ENCODE data around the gene ATXN7. TPM values are rescaled to one million over a fixed set of nuclear protein-coding genes. Genes with fewer than 3 reads are reported as not detected.

ATXN7 gene
- total and polyA plus RNA-seq, 2 of the 13 experiments (the other 11 are each of a cell fraction or from before 2014, with no cell fraction given), result 13.8 to 20.0 TPM

DNA sequence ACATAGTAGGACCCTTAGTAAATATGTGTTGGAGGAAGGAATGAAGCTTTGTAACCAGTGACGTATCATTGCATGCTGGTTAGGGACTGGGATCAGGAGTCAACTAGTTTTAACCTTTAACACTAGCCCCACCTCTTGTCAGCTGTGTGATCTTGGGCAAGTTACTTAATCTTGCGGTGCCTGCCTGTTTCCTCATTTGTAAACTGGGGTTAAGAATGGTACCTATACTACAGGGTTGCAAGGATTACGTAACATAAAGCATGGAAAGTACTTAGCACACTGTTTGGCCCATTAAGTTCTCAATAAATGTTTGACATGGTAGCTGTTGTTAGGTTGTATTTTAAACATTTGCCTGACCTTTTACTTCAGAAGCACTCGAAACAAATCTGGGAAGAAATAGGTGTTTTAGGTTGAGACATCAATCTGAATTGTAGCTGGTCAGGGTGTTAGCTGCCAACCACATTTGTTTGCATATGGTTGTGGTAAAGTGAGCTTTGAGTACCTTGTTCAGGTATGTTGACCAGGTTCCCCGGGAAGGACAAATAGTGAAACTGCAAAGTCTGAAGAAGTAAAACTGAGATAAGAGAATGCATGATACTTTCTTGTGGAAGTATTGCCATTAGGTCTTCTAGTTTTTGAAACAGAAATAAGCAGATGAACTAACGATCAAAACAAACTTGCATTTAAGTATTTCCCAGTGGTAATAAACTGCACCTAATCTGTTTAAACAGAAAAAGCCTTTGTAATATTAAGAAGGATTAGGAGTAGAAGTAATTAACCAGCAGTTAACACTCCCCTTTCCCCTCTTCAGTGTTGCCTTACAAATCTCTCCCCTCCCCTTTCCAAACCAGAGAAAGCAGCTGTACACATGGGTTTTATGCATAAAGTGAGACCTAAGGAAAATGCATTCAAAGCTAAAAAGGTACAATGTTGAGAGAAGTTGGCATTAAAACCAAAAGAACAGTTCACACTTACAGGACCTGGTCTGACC, 74.3 kb downstream of the ATXN7 start (continued):
- TF ChIP-seq CEBPB (IDR thresholded peaks at IDR 0.05; ENCODE audit: borderline replicate concordance, low read depth, low read length) (peak; percentile 80), NFIC (IDR thresholded peaks at IDR 0.05; ENCODE audit: low read length) (no peak), U2AF1 (optimal IDR thresholded peaks at IDR 0.05; ENCODE audit: low read depth, low read length) (no peak), AGO2 (optimal IDR thresholded peaks at IDR 0.05; ENCODE audit: low read depth, low read length) (no peak), ZNF577 (CRISPR knock-in tag; IDR thresholded peaks at IDR 0.05; ENCODE audit: borderline replicate concordance, low read depth) (no peak)
- TF ChIP-seq, protein P1, sequence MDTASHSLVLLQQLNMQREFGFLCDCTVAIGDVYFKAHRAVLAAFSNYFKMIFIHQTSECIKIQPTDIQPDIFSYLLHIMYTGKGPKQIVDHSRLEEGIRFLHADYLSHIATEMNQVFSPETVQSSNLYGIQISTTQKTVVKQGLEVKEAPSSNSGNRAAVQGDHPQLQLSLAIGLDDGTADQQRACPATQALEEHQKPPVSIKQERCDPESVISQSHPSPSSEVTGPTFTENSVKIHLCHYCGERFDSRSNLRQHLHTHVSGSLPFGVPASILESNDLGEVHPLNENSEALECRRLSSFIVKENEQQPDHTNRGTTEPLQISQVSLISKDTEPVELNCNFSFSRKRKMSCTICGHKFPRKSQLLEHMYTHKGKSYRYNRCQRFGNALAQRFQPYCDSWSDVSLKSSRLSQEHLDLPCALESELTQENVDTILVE (CRISPR knock-in tag; IDR thresholded peaks at IDR 0.05), result no peak
- TF ChIP-seq, protein P2, sequence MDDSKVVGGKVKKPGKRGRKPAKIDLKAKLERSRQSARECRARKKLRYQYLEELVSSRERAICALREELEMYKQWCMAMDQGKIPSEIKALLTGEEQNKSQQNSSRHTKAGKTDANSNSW (CRISPR knock-in tag; IDR thresholded peaks at IDR 0.05; ENCODE audit: borderline replicate concordance), result no peak

DNA sequence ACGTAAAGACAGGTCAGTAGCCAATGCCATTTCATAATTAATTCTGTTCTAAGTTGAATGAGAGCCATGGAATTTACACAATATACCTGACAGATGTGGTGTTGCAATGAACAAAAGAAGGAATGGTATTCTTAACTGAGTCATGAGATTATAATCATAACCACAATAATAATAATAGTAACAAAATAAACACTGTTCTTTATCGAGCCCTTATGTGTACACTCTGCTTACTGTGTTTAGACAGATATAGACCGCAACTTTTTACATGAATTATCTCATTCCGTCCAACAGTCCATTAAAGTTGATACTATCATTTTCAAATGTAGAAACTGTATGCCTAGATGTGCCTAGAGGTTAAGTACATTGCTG, 76.7 kb downstream of the ATXN7 start:
- ATAC-seq (no peak), FAIRE-seq (no peak), DNase-seq (ENCODE audit: low spot score) (no peak)
- H3K36me3 ChIP-seq (replicated peaks in 1 of 2; ENCODE audit: control insufficient read depth in 1 of 2, insufficient read depth in 2 of 2, low read length in 2 of 2), result peaks cover 0 to 10% of the 10 kb centered on the region in 2 experiments; a peak in 2 of 5 replicates
- H3K79me2 ChIP-seq (ENCODE audit: insufficient read depth, low read length), result peaks cover 30% of the 10 kb centered on the region
- no peak overlapping the region for H3K4me2 ChIP-seq (ENCODE audit: low read depth, low read length)
- in situ Hi-C loops (cut with HindIII; ENCODE audit: extremely low pct_ligation_motif_present, low pct_unique_long_range_greater_than_20kb), result no loop called here
- 97% methylated on average over 4 of the region's 4 CpGs for WGBS (ENCODE audit: low lambda C conversion rate)
- intact Hi-C loops (cut with micrococcal nuclease; ENCODE audit: unreplicated experiment), result no loop called here
- peaks cover 48% of the 10 kb centered on the region for H3K4me1 ChIP-seq (ENCODE audit: insufficient read depth, low read length)
- ChIA-PET CTCF (ENCODE audit: low intra/inter-chr PET ratio, low total read pairs) (no interaction called here), POLR2A (no interaction called here)
- H3K27ac ChIP-seq (ENCODE audit: extremely low read length, insufficient read depth, low read length), result no peak overlapping the region
- H3K4me3 ChIP-seq (replicated peaks in 1 of 3; ENCODE audit: insufficient read depth in 1 of 3, low read depth in 2 of 3, low read length in 3 of 3), result no peak overlapping the region
- H4K20me1 ChIP-seq (ENCODE audit: insufficient read depth, low read length), result peaks cover 19% of the 10 kb centered on the region
- no peaks in the 10 kb centered on the region for H3K9me3 ChIP-seq (ENCODE audit: low read length)
- no TSS peak for BruUV-seq (replicated peaks)
- no peaks in the 10 kb centered on the region for H3K27me3 ChIP-seq (ENCODE audit: control insufficient read depth in 1 of 2, insufficient read depth in 2 of 2, low read length in 2 of 2)
- H2AFZ ChIP-seq (ENCODE audit: low read length), result no peak overlapping the region
- no peak overlapping the region for H3K9ac ChIP-seq (ENCODE audit: insufficient read depth, low read depth, low read length)
- TF ChIP-seq ZNF547 (CRISPR knock-in tag; IDR thresholded peaks at IDR 0.05) (no peak), KMT2A (CRISPR knock-in tag; IDR thresholded peaks at IDR 0.05) (no peak), ZNF749 (CRISPR knock-in tag; IDR thresholded peaks at IDR 0.05; ENCODE audit: borderline replicate concordance) (no peak), TSC22D2 (CRISPR knock-in tag; IDR thresholded peaks at IDR 0.05; ENCODE audit: borderline replicate concordance) (no peak), CC2D1A (CRISPR knock-in tag; IDR thresholded peaks at IDR 0.05) (no peak), JUND (CRISPR knock-in tag; IDR thresholded peaks at IDR 0.05) (no peak), ZNF232 (CRISPR knock-in tag; IDR thresholded peaks at IDR 0.05; ENCODE audit: borderline replicate concordance) (no peak), ZSCAN29 (CRISPR knock-in tag; conservative IDR thresholded peaks at IDR 0.05) (no peak), CBX1 (IDR thresholded peaks at IDR 0.05; ENCODE audit: low read depth) (no peak), ASH2L (IDR thresholded peaks at IDR 0.05; ENCODE audit: insufficient read length, low read depth, low read length) (no peak), ZC3H13 (CRISPR knock-in tag; IDR thresholded peaks at IDR 0.05) (no peak), ELF4 (CRISPR knock-in tag; IDR thresholded peaks at IDR 0.05; ENCODE audit: borderline replicate concordance) (no peak), ZNF446 (CRISPR knock-in tag; IDR thresholded peaks at IDR 0.05) (no peak)
- TF ChIP-seq, protein P3, sequence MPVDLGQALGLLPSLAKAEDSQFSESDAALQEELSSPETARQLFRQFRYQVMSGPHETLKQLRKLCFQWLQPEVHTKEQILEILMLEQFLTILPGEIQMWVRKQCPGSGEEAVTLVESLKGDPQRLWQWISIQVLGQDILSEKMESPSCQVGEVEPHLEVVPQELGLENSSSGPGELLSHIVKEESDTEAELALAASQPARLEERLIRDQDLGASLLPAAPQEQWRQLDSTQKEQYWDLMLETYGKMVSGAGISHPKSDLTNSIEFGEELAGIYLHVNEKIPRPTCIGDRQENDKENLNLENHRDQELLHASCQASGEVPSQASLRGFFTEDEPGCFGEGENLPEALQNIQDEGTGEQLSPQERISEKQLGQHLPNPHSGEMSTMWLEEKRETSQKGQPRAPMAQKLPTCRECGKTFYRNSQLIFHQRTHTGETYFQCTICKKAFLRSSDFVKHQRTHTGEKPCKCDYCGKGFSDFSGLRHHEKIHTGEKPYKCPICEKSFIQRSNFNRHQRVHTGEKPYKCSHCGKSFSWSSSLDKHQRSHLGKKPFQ (CRISPR knock-in tag; IDR thresholded peaks at IDR 0.05; ENCODE audit: insufficient replicate concordance), result no peak

All from HepG2 (cell line).